ENCODE measurements around the gene PAX7.
"Not testable (repeated sequence)": the region's sequence is repeated elsewhere in the genome, so short reads cannot be mapped to it uniquely, and the experiment has no call there.

The PAX7 gene

DNA sequence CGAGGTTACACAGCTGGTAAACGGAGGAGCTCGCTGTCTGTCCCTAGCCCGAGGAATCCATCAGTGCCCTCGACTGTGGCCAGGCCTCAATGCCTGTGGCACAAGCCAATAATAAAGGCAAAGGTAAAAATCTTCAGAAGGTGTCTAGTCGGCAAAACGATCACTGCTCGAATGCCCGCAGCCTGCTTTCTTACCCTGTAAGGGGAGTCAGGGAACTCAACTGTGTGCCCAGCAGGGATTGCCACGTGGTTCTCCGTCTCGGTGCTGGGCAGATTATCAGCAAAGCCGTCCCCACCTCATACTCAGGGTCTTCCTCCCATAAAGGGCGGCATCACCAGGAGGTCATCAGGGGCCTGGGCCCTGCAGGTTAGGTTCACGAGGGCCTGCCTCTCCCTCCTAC is 103.4 kb downstream of the PAX7 start:
- DNase-seq: no peak

GRCh38 chr1:18734461-18735223 is 104.0 kb downstream of the PAX7 start:
- DNase-seq: no peak

DNA sequence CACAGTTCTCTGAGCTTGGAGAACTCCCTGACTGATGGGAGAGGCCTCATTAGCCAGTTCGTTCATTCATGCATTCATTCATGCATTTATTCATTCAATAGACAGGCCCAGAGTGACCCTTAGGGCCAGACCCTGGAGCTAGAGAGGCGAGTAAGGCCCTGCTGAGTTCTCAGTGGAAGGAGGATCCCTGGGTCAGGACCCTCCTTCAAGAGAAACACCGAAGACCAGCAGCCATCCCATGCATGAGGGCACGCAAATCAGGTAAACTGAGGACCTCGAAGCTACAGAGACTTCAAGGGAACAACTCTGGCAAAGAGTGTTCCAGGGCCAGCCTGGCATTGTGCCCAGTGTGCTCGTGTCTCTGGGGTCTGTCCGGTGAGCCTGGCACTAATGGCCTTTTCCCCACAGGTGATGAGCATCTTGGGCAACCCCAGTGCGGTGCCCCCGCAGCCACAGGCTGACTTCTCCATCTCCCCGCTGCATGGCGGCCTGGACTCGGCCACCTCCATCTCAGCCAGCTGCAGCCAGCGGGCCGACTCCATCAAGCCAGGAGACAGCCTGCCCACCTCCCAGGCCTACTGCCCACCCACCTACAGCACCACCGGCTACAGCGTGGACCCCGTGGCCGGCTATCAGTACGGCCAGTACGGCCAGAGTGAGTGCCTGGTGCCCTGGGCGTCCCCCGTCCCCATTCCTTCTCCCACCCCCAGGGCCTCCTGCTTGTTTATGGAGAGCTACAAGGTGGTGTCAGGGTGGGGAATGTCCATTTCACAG is 104.8 kb downstream of the PAX7 start:
- no peak for DNase-seq

DNA sequence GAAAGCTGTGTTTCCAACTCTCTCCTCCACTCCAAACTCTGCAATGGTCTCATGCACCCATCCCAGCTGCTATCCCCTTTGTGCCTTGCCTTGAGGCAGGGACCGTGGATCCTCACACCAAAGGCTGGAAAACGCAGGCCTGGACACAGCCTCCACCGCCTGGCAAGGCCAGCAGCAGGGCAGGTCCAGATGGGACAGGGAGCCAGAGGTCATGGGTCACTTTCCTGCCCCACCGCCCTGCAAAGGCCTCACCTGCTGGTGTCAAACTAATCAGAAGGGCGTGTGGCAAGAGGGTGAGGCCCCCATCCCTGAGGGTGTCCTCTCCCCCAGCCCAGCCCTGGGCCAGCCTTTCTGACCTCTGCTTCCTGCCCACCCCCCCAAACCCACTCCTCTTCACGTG is 106.3 kb downstream of the PAX7 start:
- no peak for DNase-seq

GRCh38 chr1:18738126-18738525 is 107.5 kb downstream of the PAX7 start:
- DNase-seq: no peak

GRCh38 chr1:18738617-18739016 is 108.0 kb downstream of the PAX7 start:
- DNase-seq: no peak

- DNase-seq: no peak
Observed at GRCh38 chr1:18739408-18739807, 108.8 kb downstream of the PAX7 start.

DNA sequence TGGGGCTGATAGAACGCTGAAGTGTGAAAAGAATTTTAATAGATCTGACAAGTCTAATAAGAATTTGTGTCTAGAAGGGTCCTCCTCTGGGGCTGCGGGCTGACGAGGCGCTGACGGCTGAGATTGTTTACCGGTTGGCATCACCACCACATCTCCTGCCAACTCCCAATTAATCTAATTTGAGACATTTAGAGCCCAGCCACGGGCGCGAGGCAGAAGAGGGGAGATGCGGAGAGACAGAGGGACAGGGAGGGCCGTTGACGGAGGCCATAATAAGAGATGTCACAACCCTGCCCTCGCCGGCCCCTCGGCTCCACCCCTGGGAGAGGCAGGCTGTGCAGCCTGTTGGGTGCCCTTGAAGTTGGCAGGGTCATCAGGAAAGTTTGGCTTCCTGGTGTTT is 109.3 kb downstream of the PAX7 start:
- no peak for DNase-seq

DNA sequence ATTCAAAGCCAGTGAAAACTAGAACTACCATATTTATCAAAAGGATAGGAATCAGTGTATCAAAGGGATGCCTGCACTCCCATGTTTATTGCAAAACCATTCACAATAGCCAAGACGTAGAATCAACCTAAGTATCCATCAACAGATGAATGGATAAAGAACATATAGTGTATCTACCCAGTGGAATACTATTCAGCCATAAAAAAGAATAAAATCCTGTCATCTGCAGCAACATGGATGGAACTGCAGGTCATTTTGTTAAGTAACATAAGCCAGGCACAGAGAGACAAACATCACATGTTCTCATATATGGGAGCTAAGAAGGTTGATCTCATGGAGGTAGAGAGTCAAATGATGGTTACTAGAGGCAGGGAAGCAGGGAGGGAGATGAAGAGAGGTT is 110.0 kb downstream of the PAX7 start:
- no peak for DNase-seq

GRCh38 chr1:18743233-18743632 is 112.6 kb downstream of the PAX7 start:
- no peak for DNase-seq

- not testable (repeated sequence) for DNase-seq
Observed at GRCh38 chr1:18744381-18744780, 113.7 kb downstream of the PAX7 start.

- no peak for DNase-seq
Observed at GRCh38 chr1:18746981-18747380, 116.3 kb downstream of the PAX7 start.

DNA sequence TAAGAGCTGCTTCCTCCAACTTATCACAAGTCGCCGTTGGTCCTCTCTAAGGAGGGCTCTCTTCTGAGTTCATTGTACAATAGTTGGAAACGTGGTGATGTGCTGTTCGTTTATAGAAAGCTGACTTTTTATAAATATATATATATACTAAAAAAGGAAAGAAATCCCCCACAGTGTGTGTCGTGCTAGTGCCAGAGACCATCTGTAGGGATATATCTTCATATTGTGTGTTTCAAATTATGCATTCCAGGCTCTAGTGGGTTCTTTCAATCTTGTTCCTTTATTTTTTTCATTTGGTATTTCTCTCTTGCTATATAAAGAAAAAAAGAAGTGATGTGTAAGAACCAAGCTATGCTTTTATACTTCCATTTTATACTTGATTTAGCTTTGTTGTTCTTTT is 117.0 kb downstream of the PAX7 start:
- DNase-seq: no peak

- no peak for DNase-seq
Observed at GRCh38 chr1:18748435-18748834, 117.8 kb downstream of the PAX7 start.

- DNase-seq: no peak
Observed at GRCh38 chr1:18749569-18749968, 118.9 kb downstream of the PAX7 start.

GRCh38 chr1:18750600-18750999 is 120.0 kb downstream of the PAX7 start:
- no peak for DNase-seq

DNA sequence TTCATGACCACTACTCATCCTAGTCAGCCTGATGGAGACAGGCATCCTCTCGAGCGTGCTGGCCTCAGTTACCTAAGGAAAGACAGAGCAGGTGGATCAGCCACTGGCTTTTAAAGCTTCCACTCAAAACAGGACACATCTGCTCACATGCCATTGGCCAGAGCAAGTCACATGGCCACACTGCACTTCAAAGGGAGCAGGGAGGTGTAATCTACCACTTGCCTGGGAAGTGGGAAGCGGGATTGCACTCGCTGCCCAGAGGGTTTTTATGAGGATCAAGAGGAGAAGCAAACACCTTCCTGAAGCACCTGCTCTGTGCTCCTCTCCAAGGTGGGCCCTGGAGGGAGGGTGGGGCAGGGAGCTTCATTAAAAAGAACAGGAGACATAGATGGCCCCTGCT is 120.8 kb downstream of the PAX7 start:
- peak in 1 of 2 experiments; percentile 39 for DNase-seq

GRCh38 chr1:18752409-18752808 is 121.8 kb downstream of the PAX7 start:
- DNase-seq: no peak

DNA sequence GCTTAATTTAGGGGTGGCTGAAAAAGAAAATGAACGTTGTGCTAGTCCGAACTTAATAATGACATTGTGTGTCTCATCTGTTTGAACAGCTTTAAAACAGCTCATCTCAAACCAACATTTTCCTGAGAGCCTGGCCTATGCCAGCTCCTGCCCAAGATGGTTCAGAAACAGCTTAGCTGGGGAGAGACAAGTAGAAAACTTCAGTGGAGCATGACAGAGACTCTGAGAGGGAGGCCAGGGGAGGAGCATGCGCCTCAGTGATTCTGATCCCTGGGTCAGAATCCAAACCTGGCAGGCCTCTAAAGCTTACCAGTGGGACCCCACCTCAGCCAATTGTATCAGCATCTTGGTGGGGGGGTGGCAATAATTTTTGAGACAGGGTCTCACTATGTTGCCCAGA is 129.5 kb downstream of the PAX7 start:
- DNase-seq: no peak

GRCh38 chr1:18761948-18762840 is 131.5 kb downstream of the PAX7 start:
- DNase-seq: no peak

DNA sequence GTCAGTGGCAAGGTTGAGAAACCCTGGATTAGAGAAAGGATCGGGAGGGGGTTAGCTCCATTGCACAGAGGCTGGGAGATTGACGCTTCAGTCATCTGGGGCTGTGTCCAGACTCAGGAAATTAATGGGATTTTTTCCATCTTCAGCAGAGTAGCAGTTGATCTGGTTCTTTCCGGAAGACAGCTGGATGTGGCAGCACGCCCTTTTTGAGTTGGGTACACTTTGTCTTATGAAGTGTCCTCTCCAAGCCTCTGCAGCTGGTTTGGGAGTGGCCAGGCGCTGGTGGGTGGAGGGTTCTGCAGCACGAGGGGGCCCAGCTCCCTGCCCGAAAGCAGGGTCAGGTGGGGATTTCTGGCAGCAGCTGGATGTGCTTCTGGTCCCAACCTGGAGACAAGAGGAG is 133.7 kb downstream of the PAX7 start:
- DNase-seq: peak in 1 of 2 experiments; percentile 36

GRCh38 chr1:18765725-18766124 is 135.1 kb downstream of the PAX7 start:
- no peak for DNase-seq

DNA sequence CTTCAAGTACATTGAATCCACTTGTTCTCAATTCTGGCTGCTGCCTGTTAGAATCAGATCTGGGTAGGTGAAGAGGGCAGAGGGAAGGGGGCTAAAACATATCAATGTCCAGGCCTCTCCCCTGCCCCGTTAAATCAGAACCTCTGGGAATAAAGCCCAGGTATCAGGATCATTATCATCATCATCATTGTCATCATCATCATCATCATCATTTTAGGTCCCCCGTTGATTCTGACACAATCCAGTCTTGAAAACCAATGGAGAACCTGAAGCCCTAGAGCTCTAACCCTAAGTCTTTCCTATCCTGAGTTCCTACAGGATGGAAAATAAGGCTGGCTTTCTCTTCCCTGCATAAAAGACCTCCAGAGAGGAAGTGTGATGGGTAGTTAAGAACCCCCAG is 135.7 kb downstream of the PAX7 start:
- no peak for DNase-seq

All from NCI-H524 (cell line).